ENCODE measurements around the gene HIVEP2. TPM values are rescaled to one million over a fixed set of nuclear protein-coding genes. Genes with fewer than 3 reads are reported as not detected.

HIVEP2 gene
- polyA plus RNA-seq, 2 of the 4 experiments (the other 2 are of a cell fraction), result 2.2 to 2.6 TPM

DNA sequence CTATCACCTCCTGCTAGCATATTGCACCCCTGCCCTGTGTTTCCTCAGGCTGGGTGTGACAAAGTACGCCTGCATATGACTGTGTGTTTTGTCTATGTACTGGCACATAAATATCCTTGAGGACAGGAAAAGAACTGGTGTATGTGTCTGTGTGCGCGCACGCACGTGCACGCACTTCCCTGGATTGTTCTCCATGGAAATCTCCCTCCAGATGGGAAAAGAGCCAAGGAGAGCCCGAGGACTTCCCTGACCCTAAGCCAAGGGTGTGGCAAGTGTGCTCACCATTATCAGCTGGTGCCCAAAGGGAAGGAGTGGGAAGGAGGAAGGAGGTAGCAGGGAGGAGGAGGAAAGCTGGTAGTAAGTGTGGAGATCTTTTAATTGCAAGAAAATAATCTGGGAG lies 117.6 kb downstream of the HIVEP2 start:
- no peak for FAIRE-seq
- ATAC-seq, result peak in 1 of 2 experiments; percentile 36; a peak in 2 of 6 replicates
- H3K27ac ChIP-seq, result no peak overlapping the region
- no peak overlapping the region for H3K4me3 ChIP-seq
- H3K9me3 ChIP-seq, result no peaks in the 10 kb centered on the region
- 62% methylated on average over 7 of the region's 7 CpGs for WGBS (ENCODE audit: missing lambda C conversion rate)
- ChIA-PET CTCF (interaction anchor here (1.2 kb wide), 1 partner anchor 12 kb away, joined by 3 read pairs; no protein-coding TSS in a partner anchor), POLR2A (no interaction called here)
- H3K4me2 ChIP-seq, result peak overlapping the region; percentile 11; the same call in 1 of the 3 replicates
- no peak for DNase-seq (ENCODE audit: low read depth in 1 of 2, low spot score in 1 of 2)
- no peak for TF ChIP-seq MYC (IDR thresholded peaks at IDR 0.05; ENCODE audit: borderline replicate concordance, low read length)
- TF ChIP-seq JUNB (IDR thresholded peaks at IDR 0.05), result no peak
- no peak for TF ChIP-seq ZC3H11A (IDR thresholded peaks at IDR 0.05)
- no peak for TF ChIP-seq CHD2 (IDR thresholded peaks at IDR 0.05; ENCODE audit: low read length, partially characterized antibody)
- peaks cover 22% of the 10 kb centered on the region; the same call in 2 of the 3 replicates for H3K4me1 ChIP-seq

- TF ChIP-seq ZNF302 (CRISPR knock-in tag; IDR thresholded peaks at IDR 0.05) (no peak), USF2 (IDR thresholded peaks at IDR 0.05) (no peak), MYC (IDR thresholded peaks at IDR 0.05; ENCODE audit: borderline replicate concordance, low read length) (no peak)
- TF ChIP-seq, protein P1, sequence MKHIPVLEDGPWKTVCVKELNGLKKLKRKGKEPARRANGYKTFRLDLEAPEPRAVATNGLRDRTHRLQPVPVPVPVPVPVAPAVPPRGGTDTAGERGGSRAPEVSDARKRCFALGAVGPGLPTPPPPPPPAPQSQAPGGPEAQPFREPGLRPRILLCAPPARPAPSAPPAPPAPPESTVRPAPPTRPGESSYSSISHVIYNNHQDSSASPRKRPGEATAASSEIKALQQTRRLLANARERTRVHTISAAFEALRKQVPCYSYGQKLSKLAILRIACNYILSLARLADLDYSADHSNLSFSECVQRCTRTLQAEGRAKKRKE (CRISPR knock-in tag; IDR thresholded peaks at IDR 0.05; ENCODE audit: low read depth), result no peak
- FAIRE-seq (no peak), DNase-seq (ENCODE audit: low read depth in 1 of 2, low spot score in 1 of 2) (no peak), ATAC-seq (no peak)
- Histone ChIP-seq H3K9me3 (no peaks in the 10 kb centered on the region), H3K4me1 (peaks cover 15% of the 10 kb centered on the region; the same call in 2 of the 3 replicates), H3K27ac (no peak overlapping the region), H3K4me2 (no peak overlapping the region), H3K4me3 (no peak overlapping the region)
- CTCF ChIA-PET, result no interaction called here
- WGBS (ENCODE audit: missing lambda C conversion rate), result 86% methylated on average over 1 of the region's 1 CpG
- POLR2A ChIA-PET, result no interaction called here
Observed at GRCh38 chr6:142825760-142826159, 119.2 kb downstream of the HIVEP2 start.

DNA sequence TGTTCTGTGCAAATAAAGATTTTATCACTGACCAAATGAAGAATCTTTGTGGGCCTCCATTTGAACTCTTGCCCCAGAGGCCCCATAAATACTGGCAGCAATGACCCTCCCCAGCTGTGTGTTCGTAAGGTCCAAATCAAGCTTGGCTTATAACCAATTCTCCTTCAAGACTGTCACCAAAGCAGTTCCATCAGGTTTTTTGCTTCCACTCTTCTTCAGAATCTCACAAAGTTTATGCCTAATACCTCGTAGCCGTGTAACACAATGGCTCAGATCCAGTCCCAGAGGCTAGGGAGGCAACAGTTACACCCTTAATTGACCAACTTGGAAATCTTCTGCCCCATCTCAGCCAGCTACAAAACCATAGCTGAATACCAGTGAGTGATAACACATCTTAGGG lies 120.5 kb downstream of the HIVEP2 start:
- no peak for TF ChIP-seq MAFK (IDR thresholded peaks at IDR 0.05; ENCODE audit: partially characterized antibody)
- no peak for TF ChIP-seq CBX8 (IDR thresholded peaks at IDR 0.05)
- no peak for TF ChIP-seq GATA3 (IDR thresholded peaks at IDR 0.05; ENCODE audit: borderline replicate concordance)
- no peak for TF ChIP-seq EHF (CRISPR knock-in tag; IDR thresholded peaks at IDR 0.05)
- Histone ChIP-seq H3K27ac (no peak overlapping the region), H3K9me3 (no peaks in the 10 kb centered on the region), H3K4me2 (no peak overlapping the region), H3K4me1 (peaks cover 27% of the 10 kb centered on the region; the same call in 2 of the 3 replicates), H3K4me3 (no peak overlapping the region)
- ChIA-PET POLR2A (no interaction called here), CTCF (interaction anchor here (0.6 to 0.8 kb wide), 2 partner anchors 61 to 125 kb away, joined by 3 read pairs; no protein-coding TSS in a partner anchor)
- DNase-seq (ENCODE audit: low read depth in 1 of 2, low spot score in 1 of 2) (no peak), ATAC-seq (no peak), FAIRE-seq (no peak)
- 89% methylated on average over 3 of the region's 3 CpGs for WGBS (ENCODE audit: missing lambda C conversion rate)

DNA sequence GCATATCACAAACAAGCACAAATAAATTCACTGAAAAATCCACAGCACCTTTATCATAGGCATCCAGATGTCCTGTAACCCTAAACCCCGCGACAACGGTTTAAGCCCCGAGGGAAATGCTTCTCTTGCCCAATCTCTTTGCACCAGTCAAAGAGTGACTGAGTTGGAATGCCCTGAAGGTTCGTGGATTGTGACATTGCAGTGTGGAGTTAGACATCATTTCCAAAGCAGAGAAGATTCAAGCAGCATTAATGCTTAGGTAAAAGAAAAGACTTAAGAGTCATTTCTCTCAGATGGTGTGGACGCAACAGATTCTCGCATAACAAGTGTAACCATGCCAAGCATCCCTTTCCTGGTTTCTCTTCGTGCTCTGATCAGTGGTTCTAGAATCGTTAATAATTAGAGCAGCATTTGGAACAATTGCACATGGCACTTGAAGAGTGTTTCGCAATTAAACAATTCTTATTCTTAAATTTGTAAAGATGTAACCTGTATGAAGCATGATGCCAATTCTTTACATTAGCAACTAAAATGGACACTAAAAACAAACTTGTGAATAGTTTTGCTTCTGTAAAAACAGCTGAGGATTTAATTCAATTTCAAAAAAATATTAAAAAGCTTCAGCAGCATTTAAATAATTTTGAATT lies 121.6 kb downstream of the HIVEP2 start:
- peaks cover 30% of the 10 kb centered on the region; the same call in 2 of the 3 replicates for H3K4me1 ChIP-seq
- no peak for FAIRE-seq
- TF ChIP-seq, protein P2, sequence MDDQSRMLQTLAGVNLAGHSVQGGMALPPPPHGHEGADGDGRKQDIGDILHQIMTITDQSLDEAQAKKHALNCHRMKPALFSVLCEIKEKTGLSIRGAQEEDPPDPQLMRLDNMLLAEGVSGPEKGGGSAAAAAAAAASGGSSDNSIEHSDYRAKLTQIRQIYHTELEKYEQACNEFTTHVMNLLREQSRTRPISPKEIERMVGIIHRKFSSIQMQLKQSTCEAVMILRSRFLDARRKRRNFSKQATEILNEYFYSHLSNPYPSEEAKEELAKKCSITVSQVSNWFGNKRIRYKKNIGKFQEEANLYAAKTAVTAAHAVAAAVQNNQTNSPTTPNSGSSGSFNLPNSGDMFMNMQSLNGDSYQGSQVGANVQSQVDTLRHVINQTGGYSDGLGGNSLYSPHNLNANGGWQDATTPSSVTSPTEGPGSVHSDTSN (IDR thresholded peaks at IDR 0.05), result no peak
- TF ChIP-seq CEBPB (IDR thresholded peaks at IDR 0.05), result peak in 1 of 2 experiments; percentile 44; a peak in 1 of 4 replicates
- no peak overlapping the region for H3K4me3 ChIP-seq
- WGBS (ENCODE audit: missing lambda C conversion rate), result 80% methylated on average over 10 of the region's 10 CpGs
- H3K9me3 ChIP-seq, result no peaks in the 10 kb centered on the region
- ATAC-seq, result no peak
- no peak overlapping the region for H3K4me2 ChIP-seq
- POLR2A ChIA-PET, result no interaction called here
- no peak overlapping the region for H3K27ac ChIP-seq
- DNase-seq (ENCODE audit: low read depth in 1 of 2, low spot score in 1 of 2), result no peak
- CTCF ChIA-PET, result interaction anchor here (1.1 kb wide), 1 partner anchor 16 kb away, joined by 3 read pairs; no protein-coding TSS in a partner anchor

GRCh38 chr6:142822842-142823241 lies 122.1 kb downstream of the HIVEP2 start:
- no CpG with 5 or more reads among the region's 3 CpGs for WGBS (ENCODE audit: missing lambda C conversion rate)
- FAIRE-seq, result no peak
- POLR2A ChIA-PET, result no interaction called here
- no peak overlapping the region for H3K4me2 ChIP-seq
- no peak overlapping the region for H3K4me3 ChIP-seq
- DNase-seq (ENCODE audit: low read depth in 1 of 2, low spot score in 1 of 2), result peak; percentile 12 to 53
- H3K9me3 ChIP-seq, result no peaks in the 10 kb centered on the region
- peak; percentile 59 to 80; a peak in 4 of 6 replicates for ATAC-seq
- peaks cover 30% of the 10 kb centered on the region for H3K4me1 ChIP-seq
- no peak overlapping the region for H3K27ac ChIP-seq
- CTCF ChIA-PET, result interaction anchor here (1.1 kb wide), 1 partner anchor 16 kb away, joined by 3 read pairs; no protein-coding TSS in a partner anchor
- TF ChIP-seq JUNB (IDR thresholded peaks at IDR 0.05), result no peak
- TF ChIP-seq, protein P2 (IDR thresholded peaks at IDR 0.05), result no peak
- TF ChIP-seq RARB (CRISPR knock-in tag; IDR thresholded peaks at IDR 0.05), result no peak
- no peak for TF ChIP-seq RFX5 (IDR thresholded peaks at IDR 0.05)
- TF ChIP-seq POLR2A (IDR thresholded peaks at IDR 0.05; ENCODE audit: low read length), result no peak
- TF ChIP-seq HMGXB4 (CRISPR knock-in tag; IDR thresholded peaks at IDR 0.05; ENCODE audit: borderline replicate concordance), result no peak
- no peak for TF ChIP-seq FOSL2 (IDR thresholded peaks at IDR 0.05)
- no peak for TF ChIP-seq FOSL2 (CRISPR knock-in tag; IDR thresholded peaks at IDR 0.05)
- TF ChIP-seq ELK1 (IDR thresholded peaks at IDR 0.05; ENCODE audit: low read depth, low read length), result no peak
